NCI-H226 (cell line): Measurements from ENCODE around the gene SORCS2.

ENCODE experiments used
- DNase-seq: peaks from one replicate; pipeline ENCODE4 v3.0.0-alpha.2; 2015

Gene SORCS2

GRCh38 chr4:7328913-7329638, 136.7 kb downstream of the SORCS2 start:
- DNase-seq: peak; percentile 57

- no peak for DNase-seq
These were observed 137.8 kb downstream of the SORCS2 start for GRCh38 chr4:7330031-7330596.

- no peak for DNase-seq
These were observed 138.7 kb downstream of the SORCS2 start for GRCh38 chr4:7330811-7331681.

GRCh38 chr4:7331682-7332000, 139.3 kb downstream of the SORCS2 start:
- no peak for DNase-seq

GRCh38 chr4:7332216-7333023, 140.1 kb downstream of the SORCS2 start:
- DNase-seq: peak; percentile 57

- no peak for DNase-seq
These were observed 140.9 kb downstream of the SORCS2 start for GRCh38 chr4:7333024-7333780.

- no peak for DNase-seq
These were observed 141.6 kb downstream of the SORCS2 start for GRCh38 chr4:7333801-7334421.

- DNase-seq: no peak
These were observed 142.4 kb downstream of the SORCS2 start for GRCh38 chr4:7334521-7335275.

- DNase-seq: no peak
These were observed 143.2 kb downstream of the SORCS2 start for GRCh38 chr4:7335344-7336066.

GRCh38 chr4:7336067-7336569, 143.8 kb downstream of the SORCS2 start:
- no peak for DNase-seq

- no peak for DNase-seq
These were observed 144.4 kb downstream of the SORCS2 start for GRCh38 chr4:7336732-7337131.

GRCh38 chr4:7337196-7338058, 145.1 kb downstream of the SORCS2 start:
- no peak for DNase-seq

- no peak for DNase-seq
These were observed 145.7 kb downstream of the SORCS2 start for GRCh38 chr4:7338059-7338452.

- DNase-seq: no peak
These were observed 146.7 kb downstream of the SORCS2 start for GRCh38 chr4:7338876-7339623.

GRCh38 chr4:7339751-7340552, 147.6 kb downstream of the SORCS2 start:
- DNase-seq: no peak

GRCh38 chr4:7340553-7341433, 148.5 kb downstream of the SORCS2 start:
- DNase-seq: no peak
